HPDE6-E6E7 (cell line): ENCODE measurements around the gene UBR4.

Experiments used
- DNase-seq: peaks from one replicate; pipeline ENCODE4 v3.0.0; 2011; ENCODE audit warnings: missing footprints; ENCODE audit errors: extremely low spot score

Gene UBR4

DNA sequence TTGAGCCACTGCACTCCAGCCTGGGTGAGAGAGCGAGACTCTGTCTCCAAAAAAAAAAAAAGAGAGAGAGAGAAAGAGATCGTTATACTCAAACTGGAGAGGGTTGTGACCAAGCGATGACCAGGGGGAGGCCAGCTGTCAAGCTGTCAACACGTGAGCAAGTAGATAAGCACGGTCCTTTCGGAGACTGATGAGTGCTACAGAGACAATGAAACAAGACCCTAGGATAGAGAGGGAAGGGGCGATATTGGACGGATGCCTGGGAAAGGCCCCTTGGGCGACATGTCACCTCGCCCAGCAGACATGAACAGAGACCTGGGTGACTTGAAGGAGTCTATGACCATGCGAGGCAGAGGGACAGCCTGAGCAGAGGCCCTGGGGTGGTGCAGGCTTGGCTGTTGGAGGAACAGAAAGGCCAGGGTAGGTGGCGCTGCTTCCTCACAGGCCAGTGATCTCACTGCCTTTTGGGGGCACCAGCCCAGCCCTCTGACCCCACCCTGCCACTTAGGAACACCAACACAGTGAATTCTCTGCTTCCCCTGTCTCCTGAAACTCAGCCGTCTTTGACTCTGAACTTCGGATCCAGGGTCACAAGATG, 152.8 kb downstream of the UBR4 start:
- no peak for DNase-seq

GRCh38 chr1:19055701-19056100, 154.4 kb downstream of the UBR4 start:
- DNase-seq = no peak

DNA sequence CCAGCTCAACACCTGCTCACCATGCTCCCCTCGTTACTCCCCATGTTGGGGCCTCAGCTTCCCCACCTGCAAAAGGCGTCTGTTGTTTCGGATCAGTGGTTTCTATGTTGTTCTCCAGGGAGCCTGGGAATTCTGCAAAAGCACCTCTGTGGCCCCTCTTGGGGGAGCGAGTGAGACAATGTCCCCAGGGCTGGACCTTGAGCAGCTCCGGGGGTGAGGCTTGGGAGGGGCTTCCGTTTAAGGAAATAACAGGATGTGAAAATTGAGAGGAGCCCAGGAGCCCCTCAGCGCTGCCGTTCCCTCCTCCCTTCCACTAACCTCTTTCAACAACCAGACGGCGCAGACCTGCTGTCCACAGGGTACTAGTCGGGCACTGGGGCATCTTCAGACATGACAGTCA, 155.1 kb downstream of the UBR4 start:
- no peak for DNase-seq

DNA sequence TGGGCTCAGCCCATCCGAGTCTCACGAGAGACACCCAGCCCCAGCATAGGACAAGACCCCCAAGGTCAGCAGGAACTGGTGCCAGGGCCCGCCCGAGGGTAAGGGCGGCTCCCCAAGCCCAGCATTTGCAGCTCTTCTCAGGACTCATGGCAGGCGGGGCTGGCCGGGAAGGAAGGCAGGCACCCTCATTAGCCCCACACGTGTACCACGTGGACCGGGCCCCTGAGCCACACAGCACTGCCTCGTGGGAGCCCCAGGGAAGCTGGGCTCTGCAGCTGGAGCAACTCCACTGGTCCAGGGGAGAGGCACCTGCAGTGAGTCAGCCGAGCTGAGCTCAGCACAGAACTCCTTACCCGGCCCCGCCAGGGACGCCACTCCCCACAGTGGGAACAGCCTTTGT, 155.8 kb downstream of the UBR4 start:
- DNase-seq = peak; percentile 64

DNA sequence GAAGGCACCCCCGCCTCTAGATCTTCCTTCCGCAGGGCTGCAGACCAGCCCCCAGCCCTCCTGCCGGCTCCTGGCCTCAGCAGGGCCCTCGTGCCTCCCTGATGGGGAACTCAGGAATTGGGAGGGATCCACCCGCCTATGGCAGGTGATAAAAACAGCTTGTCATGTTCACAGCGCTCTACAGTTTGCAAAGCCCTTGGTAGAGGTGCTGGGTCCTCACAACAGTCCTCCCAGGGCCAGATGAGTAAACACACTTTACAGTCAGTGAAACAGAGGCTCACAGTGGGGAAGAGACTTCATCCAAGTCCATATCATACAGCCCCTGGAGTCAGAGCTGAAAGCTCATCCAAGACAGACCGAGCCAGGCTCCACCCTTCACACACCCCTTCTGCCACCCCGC, 156.6 kb downstream of the UBR4 start:
- no peak for DNase-seq

GRCh38 chr1:19049798-19050197, 160.3 kb downstream of the UBR4 start:
- DNase-seq = no peak

- no peak for DNase-seq
These were observed 160.8 kb downstream of the UBR4 start for GRCh38 chr1:19049128-19049768.

GRCh38 chr1:19046972-19047731, 162.9 kb downstream of the UBR4 start:
- DNase-seq = no peak

DNA sequence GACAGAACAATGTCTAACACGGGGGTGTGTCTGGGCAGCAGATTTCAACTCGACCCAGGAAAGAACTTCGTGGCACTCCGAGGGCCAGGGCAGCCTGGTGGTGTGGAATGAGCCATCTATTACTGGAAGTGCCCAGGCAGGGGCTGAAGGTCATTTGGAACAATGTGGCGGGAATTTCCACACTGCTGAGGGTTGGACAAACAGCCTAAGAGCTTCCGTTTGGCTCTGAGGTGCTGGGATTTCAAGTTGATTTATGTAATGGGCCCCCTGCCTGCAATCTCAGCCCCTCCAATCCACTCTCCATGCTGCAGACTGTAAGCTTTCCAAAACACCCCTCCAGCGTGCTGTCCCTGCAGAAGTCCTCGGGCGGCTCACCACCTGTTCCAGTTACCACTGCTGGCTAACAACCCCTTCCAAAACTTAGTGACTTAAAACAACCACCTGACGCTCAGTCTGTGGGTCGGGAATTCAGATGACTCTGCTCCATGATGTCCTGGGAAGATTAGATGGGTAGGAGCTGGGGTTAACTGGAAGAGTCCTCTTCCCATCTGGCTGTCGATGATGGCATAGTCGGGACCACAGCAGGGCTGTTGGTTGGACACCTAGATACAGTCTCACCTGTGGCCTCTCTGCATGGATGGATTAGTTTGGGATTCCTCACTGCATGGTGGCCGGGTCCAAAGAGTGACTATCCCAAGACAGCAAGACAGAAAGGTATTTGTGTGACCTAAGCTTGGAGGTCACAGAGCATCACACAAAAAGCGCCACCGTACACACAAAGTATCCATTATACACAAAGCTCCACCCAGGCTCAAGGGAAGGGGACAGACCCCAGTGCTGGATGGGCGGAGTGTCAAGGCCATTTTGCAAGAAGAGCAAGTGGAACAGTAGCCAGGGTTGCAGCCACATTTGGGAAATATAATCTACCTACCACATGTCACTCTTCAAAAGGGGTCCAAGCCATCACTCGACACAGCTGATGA, 163.9 kb downstream of the UBR4 start:
- DNase-seq = no peak

DNA sequence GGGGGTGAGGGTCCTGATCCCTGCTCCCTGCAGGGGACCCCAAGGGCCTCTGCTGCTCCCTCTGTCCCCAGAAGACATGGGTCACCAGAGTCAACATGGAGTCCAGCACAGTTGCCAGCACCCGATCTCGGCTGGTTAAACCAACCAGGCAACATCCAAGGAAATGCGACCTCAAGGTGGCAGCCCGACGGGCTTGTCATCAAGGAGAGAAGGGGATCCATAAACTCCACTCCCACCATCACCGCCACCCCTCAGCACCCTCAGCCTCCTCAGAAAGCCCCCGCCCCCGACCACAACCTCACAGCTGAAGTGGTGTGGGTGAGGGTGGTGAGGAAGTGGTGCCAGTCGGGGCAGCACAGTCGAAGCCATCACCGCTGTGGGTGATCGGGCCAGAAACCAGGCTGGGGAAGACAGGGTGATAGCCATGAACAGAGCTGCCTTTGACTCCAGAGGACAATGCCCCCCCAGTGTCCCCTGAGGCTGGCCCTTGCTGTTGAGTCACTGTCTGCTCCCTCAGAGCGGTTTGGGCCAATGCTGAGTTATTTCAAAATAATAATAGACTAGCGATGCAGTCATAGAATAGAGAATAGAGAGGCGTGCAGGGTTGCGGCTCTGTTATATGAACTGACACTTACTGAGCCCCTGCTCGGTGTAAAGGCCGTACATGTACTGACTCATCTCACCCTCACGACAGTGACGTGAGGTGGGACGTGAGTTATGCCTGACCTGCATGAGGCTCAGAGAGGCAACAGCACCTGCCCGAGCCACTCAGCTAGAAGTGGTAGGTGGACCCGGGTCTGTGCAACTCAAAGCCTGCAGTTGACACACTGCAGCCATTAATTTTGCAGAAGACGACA, 164.9 kb downstream of the UBR4 start:
- DNase-seq = no peak

- DNase-seq = no peak
These were observed 165.6 kb downstream of the UBR4 start for GRCh38 chr1:19044471-19044870.

GRCh38 chr1:19043579-19044443, 166.3 kb downstream of the UBR4 start:
- no peak for DNase-seq

GRCh38 chr1:19042675-19043578, 167.1 kb downstream of the UBR4 start:
- DNase-seq = no peak

DNA sequence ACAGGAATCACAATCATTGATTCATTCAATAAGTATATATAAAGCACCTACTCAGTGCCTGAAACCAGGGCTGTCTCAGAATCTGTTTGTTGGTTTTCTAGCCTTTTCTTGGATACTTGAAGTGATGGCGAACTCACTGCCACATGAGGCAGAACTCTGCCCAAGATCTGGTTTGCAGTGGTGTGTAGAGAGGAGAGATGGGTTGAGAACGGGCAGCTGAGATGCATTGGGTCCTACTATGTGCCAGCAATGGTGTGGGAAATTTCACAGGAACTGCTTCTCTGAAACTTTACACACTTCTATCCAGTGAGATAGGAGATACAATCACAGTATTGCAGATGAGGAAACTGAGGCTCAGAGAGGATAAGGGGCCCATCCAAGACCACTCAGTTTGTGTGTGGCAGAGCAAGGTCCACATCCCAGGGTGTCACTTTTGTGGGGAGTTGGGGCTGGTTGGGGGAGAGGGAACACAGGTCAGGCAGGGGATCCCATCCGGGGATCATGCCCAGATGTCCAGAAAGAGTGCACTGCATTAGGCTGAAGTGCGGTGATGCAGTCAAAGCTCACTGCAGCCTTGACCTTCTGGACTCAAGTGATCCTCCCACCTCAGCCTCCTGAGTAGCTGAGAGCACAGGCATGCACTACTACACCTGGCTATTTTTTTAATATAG, 169.9 kb downstream of the UBR4 start:
- no peak for DNase-seq

DNA sequence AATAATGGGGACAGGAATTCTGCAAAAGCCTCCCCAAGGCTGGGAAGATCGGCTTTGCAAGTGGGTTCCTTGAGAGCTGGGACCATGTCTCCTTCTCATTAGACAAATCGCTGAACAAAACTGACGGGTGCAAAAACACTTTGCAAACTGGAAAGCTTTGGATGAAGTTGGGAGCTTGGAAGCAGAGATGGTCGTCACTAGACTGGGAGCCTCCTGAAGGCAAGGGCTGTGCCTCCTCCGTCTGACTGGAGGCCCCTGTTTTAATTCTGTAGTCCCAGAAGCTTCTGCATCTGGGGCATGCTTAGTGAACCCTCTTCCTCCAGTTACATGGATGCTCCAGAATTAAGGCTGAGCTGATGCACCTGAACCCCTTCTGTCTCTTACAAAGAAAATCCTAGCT, 171.3 kb downstream of the UBR4 start:
- DNase-seq = no peak

DNA sequence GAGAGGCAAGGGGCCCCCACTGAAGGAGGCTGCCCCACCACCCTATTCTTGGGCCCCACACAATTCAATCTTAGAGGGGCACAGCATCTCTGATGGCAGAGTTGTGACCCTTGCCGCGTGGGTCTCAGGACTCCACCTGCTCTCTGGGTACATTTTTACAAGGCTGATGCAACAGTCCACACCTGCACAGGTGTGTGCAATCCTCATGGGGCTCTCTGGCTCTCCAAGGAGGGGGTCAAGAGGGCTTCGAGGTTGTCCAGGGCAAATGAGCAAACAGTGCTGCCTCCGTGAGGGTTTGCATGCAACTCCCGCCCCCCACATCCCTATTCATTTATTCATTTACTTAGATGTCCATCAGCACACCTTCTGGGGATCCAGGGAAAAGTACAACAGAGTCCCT, 172.0 kb downstream of the UBR4 start:
- no peak for DNase-seq

DNA sequence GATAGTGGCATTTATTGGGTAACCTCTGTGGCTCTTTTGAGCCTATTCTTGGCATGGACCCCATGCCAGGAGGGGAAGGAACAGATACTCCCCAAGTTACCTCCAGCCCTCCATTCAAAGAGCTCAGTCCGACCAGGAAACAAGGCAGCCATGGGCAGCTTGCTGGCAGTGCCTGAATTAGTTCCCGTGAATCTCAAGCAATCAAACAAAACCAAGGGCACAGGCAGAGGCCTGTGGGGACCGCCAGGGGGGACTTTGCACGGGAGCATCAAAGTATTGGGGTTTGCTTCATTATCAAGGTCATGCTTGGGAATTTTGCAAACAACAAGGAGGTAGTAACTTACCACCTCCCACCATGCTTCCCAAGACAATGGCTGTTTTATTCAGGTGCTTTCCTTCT, 172.4 kb downstream of the UBR4 start:
- DNase-seq = no peak

- no peak for DNase-seq
These were observed 173.1 kb downstream of the UBR4 start for GRCh38 chr1:19036813-19037605.
